ENCODE measurements around the gene UCHL3. TPM values are rescaled to one million over a fixed set of nuclear protein-coding genes. Genes with fewer than 3 reads are reported as not detected.
A peak's percentile ranks its signal among the peaks of the same experiment; 100 is the strongest.

Gene UCHL3
- total and polyA plus RNA-seq, 12 donors: 11.3 to 61.8 (median 23.2) TPM

DNA sequence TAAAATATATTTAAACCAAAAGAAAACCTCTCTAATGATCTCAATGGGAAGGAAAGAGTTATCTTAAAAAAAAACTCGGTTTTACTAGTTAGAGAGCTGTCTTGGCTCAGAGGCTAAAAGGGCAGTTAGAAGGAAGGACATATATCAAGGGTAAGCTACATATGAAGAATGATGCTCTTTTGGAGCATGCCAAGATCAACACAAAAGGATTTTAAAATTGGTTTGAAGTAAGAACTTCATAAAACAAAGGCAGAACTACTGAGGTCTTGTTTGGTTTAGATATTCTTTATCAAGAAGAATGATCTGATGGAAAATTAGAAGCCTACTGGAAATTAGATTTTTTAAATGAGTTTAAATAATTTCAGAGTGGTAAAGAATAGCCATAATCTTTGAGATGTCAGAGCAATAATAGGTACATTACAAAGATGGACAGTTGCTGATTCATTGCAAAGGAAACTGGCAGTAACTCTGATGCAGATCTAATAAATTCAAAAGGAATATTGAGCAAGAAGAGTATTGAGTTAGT lies 47.1 kb downstream of the UCHL3 start:
- peaks cover 0 to 12% (median 0%) of the 10 kb centered on the region in 9 donors for H3K4me1 ChIP-seq
- ATAC-seq (no peak), DNase-seq (no peak)
- peaks cover 0 to 45% (median 0%) of the 10 kb centered on the region in 9 donors for H3K36me3 ChIP-seq
- no peak for TF ChIP-seq CTCF (IDR thresholded peaks at IDR 0.05)
- no peak overlapping the region for H3K27ac ChIP-seq
- no peaks in the 10 kb centered on the region for H3K27me3 ChIP-seq
- H3K4me3 ChIP-seq: no peak overlapping the region
- intact Hi-C loops (cut with DNase I): no loop called here
- 41 to 52% methylated on average over 1 of the region's 1 CpG for WGBS, 2 donors
- H3K9me3 ChIP-seq: peaks cover 0 to 6% (median 0%) of the 10 kb centered on the region in 11 donors

DNA sequence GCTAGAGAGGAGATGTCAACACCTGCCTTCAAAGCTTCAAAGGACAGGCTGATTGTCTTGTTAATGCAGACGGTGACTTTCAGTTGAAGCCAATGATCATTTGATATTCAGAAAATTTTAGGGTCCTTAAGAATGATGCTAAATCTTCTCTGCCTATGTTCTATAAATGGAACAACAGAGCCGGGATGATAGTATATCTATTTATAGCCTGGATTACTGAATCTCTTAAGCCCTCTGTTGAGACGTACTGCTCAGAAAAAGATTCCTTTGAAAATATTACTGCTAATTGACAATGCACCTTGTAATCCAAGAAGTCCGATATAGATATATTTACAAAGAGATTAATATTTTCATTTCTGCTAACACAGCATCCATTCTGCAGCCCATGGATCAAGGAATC lies 50.8 kb downstream of the UCHL3 start:
- peaks cover 0 to 36% (median 0%) of the 10 kb centered on the region in 9 donors for H3K36me3 ChIP-seq
- H3K27ac ChIP-seq: no peak overlapping the region
- H3K27me3 ChIP-seq: no peaks in the 10 kb centered on the region
- H3K4me3 ChIP-seq: no peak overlapping the region
- WGBS, 2 donors: 35 to 40% methylated on average over 4 of the region's 4 CpGs
- TF ChIP-seq CTCF (IDR thresholded peaks at IDR 0.05): no peak
- no peak for DNase-seq
- peaks cover 0 to 12% (median 0%) of the 10 kb centered on the region in 9 donors for H3K4me1 ChIP-seq
- intact Hi-C loops (cut with DNase I): no loop called here
- peak in 4 of 8 donors; percentile 52 to 70 (median 63) for ATAC-seq
- peaks cover 0 to 6% (median 0%) of the 10 kb centered on the region in 11 donors for H3K9me3 ChIP-seq

DNA sequence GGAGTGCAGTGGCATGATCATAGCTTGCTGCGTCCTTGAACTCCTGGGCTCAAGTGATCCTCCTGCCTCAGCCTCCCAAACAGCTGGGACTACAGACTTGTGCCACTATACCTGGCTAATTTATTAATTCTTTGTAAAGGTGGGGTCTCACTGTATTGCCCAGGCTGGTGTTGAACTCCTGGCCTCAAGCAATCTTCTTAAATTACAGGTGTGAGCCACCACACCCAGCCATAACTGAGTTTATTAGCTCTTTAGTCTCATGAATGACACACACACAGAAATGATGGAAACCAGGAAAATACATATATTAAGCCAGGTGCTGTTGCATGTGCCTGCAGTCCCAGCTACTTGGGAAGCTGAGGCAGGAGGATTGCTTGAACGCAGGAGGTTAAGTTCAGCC lies 53.4 kb downstream of the UCHL3 start:
- H3K27me3 ChIP-seq: no peaks in the 10 kb centered on the region
- no peak for TF ChIP-seq CTCF (IDR thresholded peaks at IDR 0.05)
- H3K36me3 ChIP-seq: peaks cover 0 to 38% (median 0%) of the 10 kb centered on the region in 9 donors
- peaks cover 0 to 12% (median 3%) of the 10 kb centered on the region in 9 donors for H3K4me1 ChIP-seq
- no peak overlapping the region for H3K4me3 ChIP-seq
- peaks cover 0 to 6% (median 0%) of the 10 kb centered on the region in 11 donors for H3K9me3 ChIP-seq
- intact Hi-C loops (cut with DNase I): no loop called here
- 100% methylated on average over 2 of the region's 2 CpGs for WGBS, 2 donors
- no peak overlapping the region for H3K27ac ChIP-seq
- ATAC-seq: no peak
- DNase-seq: no peak

DNA sequence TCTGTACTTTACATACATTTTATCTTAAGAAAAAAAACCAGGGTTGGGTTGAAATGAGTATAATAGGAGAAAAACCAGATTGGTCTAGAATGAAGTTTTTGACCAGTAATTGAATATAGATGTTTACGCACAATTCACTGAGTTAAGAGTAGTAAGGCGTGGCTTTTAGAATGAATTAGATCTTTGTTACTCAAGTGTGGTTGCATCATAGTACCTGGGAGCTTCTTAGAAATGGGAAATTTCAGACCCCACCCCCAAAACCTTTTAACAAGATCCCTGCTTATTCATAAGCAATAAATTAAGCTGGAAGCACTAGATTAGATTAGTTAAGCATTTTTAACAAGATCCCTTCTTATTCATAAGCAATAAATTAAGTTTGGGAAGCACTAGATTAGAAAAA lies 57.9 kb downstream of the UCHL3 start:
- Histone ChIP-seq H3K27me3 (no peaks in the 10 kb centered on the region), H3K27ac (no peak overlapping the region), H3K4me3 (no peak overlapping the region), H3K36me3 (peaks cover 0 to 29% (median 0%) of the 10 kb centered on the region in 9 donors), H3K9me3 (no peaks in the 10 kb centered on the region), H3K4me1 (peaks cover 0 to 5% (median 0%) of the 10 kb centered on the region in 9 donors)
- 97 to 98% methylated on average over 2 of the region's 2 CpGs for WGBS, 2 donors
- no peak for DNase-seq
- intact Hi-C loops (cut with DNase I): no loop called here
- no peak for ATAC-seq
- TF ChIP-seq CTCF (IDR thresholded peaks at IDR 0.05): no peak
